CD4-positive, CD25-positive, alpha-beta regulatory T cell (primary cell): ENCODE measurements around the gene UBE3C. TPM values are rescaled to one million over a fixed set of nuclear protein-coding genes. Genes with fewer than 3 reads are reported as not detected.

Experiments
- ATAC-seq, 2 donors: fragments of 150-1000 bp; cut with Tn5 transposase; one replicate each; pipeline ENCODE4 v1.10.0; 2021; ENCODE audit warnings: low read depth in 2 of 2, moderate number of reproducible peaks in 2 of 2, moderate library complexity in 1 of 2
- DNase-seq, 3 donors: peaks; one replicate each; pipeline versions ENCODE4 v3.0.0 to v3.0.0-alpha.2; 2012 to 2022; ENCODE audit warnings: mixed read lengths in 1 of 3
- H3K27ac ChIP-seq: one replicate; pipeline ENCODE4 v1.7.0; 2013; ENCODE audit warnings: mild to moderate bottlenecking, low read length; ENCODE audit not compliant: insufficient read depth, poor library complexity, severe bottlenecking
- H3K27me3 ChIP-seq: one replicate; pipeline ENCODE4 v1.7.0; 2013; ENCODE audit warnings: low read length; ENCODE audit not compliant: control insufficient read depth, insufficient read depth
- H3K36me3 ChIP-seq: one replicate; pipeline ENCODE4 v1.7.0; 2013; ENCODE audit warnings: mild to moderate bottlenecking, low read length, moderate library complexity; ENCODE audit not compliant: control insufficient read depth, insufficient read depth
- H3K4me1 ChIP-seq: 2 replicates; pipeline ENCODE4 v1.7.0; 2013; ENCODE audit warnings: mild to moderate bottlenecking, low read length; ENCODE audit not compliant: insufficient read depth, control insufficient read depth, poor library complexity, severe bottlenecking
- H3K4me3 ChIP-seq: one replicate; pipeline ENCODE4 v1.7.0; 2013; ENCODE audit warnings: low read depth, mild to moderate bottlenecking, low read length, moderate library complexity
- H3K9me3 ChIP-seq, 2 experiments: 1 replicate in 1 of 2; 2 replicates in 1 of 2; pipeline ENCODE4 v1.7.0; 2013; ENCODE audit warnings: low read length in 2 of 2, mild to moderate bottlenecking in 1 of 2, moderate library complexity in 1 of 2; ENCODE audit not compliant: control insufficient read depth in 2 of 2
- H3K27ac Mint-ChIP-seq, 3 donors: one replicate each; pipeline ENCODE4 v1.8.0; 2020 to 2022; ENCODE audit warnings: mild to moderate bottlenecking in 3 of 3, mixed read lengths in 3 of 3, moderate library complexity in 2 of 3
- H3K27me3 Mint-ChIP-seq: one replicate; pipeline ENCODE4 v1.8.0; 2022; ENCODE audit warnings: mild to moderate bottlenecking, mixed read lengths
- H3K36me3 Mint-ChIP-seq: one replicate; pipeline ENCODE4 v1.8.0; 2020; ENCODE audit warnings: mixed read lengths
- H3K4me1 Mint-ChIP-seq, 4 donors: one replicate each; pipeline ENCODE4 v1.8.0; 2020 to 2022; ENCODE audit warnings: mixed read lengths in 4 of 4, mild to moderate bottlenecking in 1 of 4
- H3K4me3 Mint-ChIP-seq, 4 donors: one replicate each; pipeline ENCODE4 v1.8.0; 2020 to 2022; ENCODE audit warnings: mild to moderate bottlenecking in 4 of 4, mixed read lengths in 4 of 4, moderate library complexity in 3 of 4
- H3K9me3 Mint-ChIP-seq, 7 donors: one replicate each; pipeline ENCODE4 v1.8.0; 2020 to 2022; ENCODE audit warnings: mixed read lengths in 7 of 7, mild to moderate bottlenecking in 3 of 7, moderate library complexity in 2 of 7
- polyA plus RNA-seq, 4 donors: library from polyadenylated mRNA; unstranded; fragments of 300-500 nt; fragmentation: Illumina TruSeq; gene quantifications; one replicate each; pipeline ENCODE4 v1.2.3, GENCODE V29; 2021
- total RNA-seq: library from RNA; stranded (reverse); gene quantifications from one replicate; pipeline ENCODE4 v1.2.3, GENCODE V29; 2022

The UBE3C gene
- total and polyA plus RNA-seq, 5 donors from 2014 or later: 25.2 to 60.3 (median 29.3) TPM

DNA sequence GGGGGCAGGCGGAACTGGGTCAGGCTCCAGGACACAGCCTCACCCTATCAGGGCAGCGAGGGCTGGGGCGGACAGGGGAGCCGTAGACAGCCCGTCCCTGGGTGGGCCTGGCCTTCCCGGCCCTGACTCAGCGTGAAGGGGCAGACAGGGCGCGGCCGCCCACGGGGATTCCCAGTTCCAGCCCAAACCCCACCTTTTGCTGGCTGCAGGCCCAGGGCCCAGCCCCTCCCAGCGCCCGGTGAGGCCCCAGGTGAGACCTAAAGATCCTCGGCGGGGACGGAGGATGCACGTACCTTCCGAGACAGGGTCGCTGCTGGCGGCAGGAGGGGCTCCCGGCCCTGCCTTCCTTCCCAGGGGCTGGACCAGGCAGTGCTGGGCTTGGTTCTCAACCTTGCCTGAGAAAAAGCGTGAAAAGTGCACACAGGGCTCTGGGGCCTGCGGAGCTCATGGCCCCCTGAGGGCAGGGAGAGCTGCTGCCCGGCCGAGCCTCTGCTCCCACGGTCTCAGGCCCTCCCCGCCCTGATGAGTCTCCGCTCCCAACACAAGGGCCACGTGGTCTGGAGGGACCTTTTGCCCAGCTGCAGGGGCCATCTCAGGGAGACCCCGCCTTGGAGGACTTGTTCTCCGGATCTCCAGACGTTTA, 154.2 kb downstream of the UBE3C start:
- Histone ChIP-seq H3K4me1 (no peaks in the 10 kb centered on the region), H3K27ac (no peak overlapping the region), H3K27me3 (no peaks in the 10 kb centered on the region), H3K4me3 (no peak overlapping the region), H3K9me3 (no peaks in the 10 kb centered on the region), H3K36me3 (no peaks in the 10 kb centered on the region)
- ATAC-seq (no peak), DNase-seq (no peak)
- Mint-ChIP-seq H3K27ac (no peak overlapping the region), H3K27me3 (peaks cover 4% of the 10 kb centered on the region), H3K36me3 (no peaks in the 10 kb centered on the region), H3K4me1 (no peaks in the 10 kb centered on the region), H3K9me3 (no peaks in the 10 kb centered on the region), H3K4me3 (no peak overlapping the region)

GRCh38 chr7:157293413-157293788, 154.7 kb downstream of the UBE3C start:
- Histone ChIP-seq H3K4me3 (no peak overlapping the region), H3K27me3 (no peaks in the 10 kb centered on the region), H3K27ac (no peak overlapping the region), H3K9me3 (no peaks in the 10 kb centered on the region), H3K36me3 (no peaks in the 10 kb centered on the region), H3K4me1 (no peaks in the 10 kb centered on the region)
- no peaks in the 10 kb centered on the region for H3K36me3 Mint-ChIP-seq
- DNase-seq (no peak), ATAC-seq (no peak)
- H3K4me3 Mint-ChIP-seq: no peak overlapping the region
- no peak overlapping the region for H3K27ac Mint-ChIP-seq
- H3K27me3 Mint-ChIP-seq: peaks cover 4% of the 10 kb centered on the region
- H3K4me1 Mint-ChIP-seq: no peaks in the 10 kb centered on the region
- H3K9me3 Mint-ChIP-seq: no peaks in the 10 kb centered on the region

- Mint-ChIP-seq H3K4me1 (peaks cover 0 to 10% (median 6%) of the 10 kb centered on the region in 4 donors), H3K4me3 (no peak overlapping the region), H3K27ac (peak overlapping the region in 1 of 3 donors; percentile 88), H3K36me3 (no peaks in the 10 kb centered on the region), H3K9me3 (no peaks in the 10 kb centered on the region), H3K27me3 (peaks cover 4% of the 10 kb centered on the region)
- DNase-seq: no peak
- Histone ChIP-seq H3K9me3 (no peaks in the 10 kb centered on the region), H3K36me3 (no peaks in the 10 kb centered on the region), H3K27ac (no peak overlapping the region), H3K27me3 (no peaks in the 10 kb centered on the region), H3K4me1 (no peaks in the 10 kb centered on the region), H3K4me3 (no peak overlapping the region)
- no peak for ATAC-seq
Measured at GRCh38 chr7:157294773-157295172, 156.0 kb downstream of the UBE3C start.

- no peaks in the 10 kb centered on the region for H3K36me3 Mint-ChIP-seq
- no peaks in the 10 kb centered on the region for H3K9me3 ChIP-seq
Measured at GRCh38 chr7:157295338-157295737, 156.6 kb downstream of the UBE3C start.

DNA sequence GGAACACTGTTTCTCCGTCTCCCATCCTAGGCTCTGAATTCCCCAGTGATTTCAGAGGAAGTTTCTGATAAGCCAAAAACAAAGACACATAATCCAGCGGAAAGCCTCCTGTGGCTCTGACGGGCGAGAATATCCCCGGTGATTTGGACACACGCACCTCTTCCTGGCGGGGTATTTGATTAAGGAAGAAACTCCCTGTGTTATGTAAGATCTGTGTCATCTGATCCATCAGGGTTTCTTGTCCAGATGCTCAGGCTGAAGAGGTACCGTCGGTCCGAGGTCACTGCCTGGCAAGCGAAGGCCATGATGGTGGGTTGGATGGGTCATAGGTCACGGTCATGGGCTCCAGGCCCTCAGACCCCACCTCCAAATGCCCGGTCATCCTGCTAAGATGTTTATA, 158.5 kb downstream of the UBE3C start:
- Mint-ChIP-seq H3K27me3 (peaks cover 4% of the 10 kb centered on the region), H3K36me3 (no peaks in the 10 kb centered on the region), H3K4me1 (peaks cover 8 to 23% (median 10%) of the 10 kb centered on the region in 4 donors), H3K27ac (peak overlapping the region in 1 of 3 donors; percentile 53), H3K4me3 (no peak overlapping the region), H3K9me3 (no peaks in the 10 kb centered on the region)
- Histone ChIP-seq H3K4me1 (peaks cover 8% of the 10 kb centered on the region), H3K4me3 (no peak overlapping the region), H3K36me3 (no peaks in the 10 kb centered on the region), H3K27ac (no peak overlapping the region), H3K9me3 (no peaks in the 10 kb centered on the region), H3K27me3 (no peaks in the 10 kb centered on the region)
- no peak for DNase-seq
- ATAC-seq: no peak

More at GRCh38 chr7:157295338-157295737, 156.6 kb downstream of the UBE3C start:
- Mint-ChIP-seq H3K27ac (no peak overlapping the region), H3K27me3 (peaks cover 4% of the 10 kb centered on the region), H3K4me3 (no peak overlapping the region), H3K9me3 (no peaks in the 10 kb centered on the region), H3K4me1 (peaks cover 0 to 10% (median 6%) of the 10 kb centered on the region in 4 donors)
- Histone ChIP-seq H3K27ac (no peak overlapping the region), H3K4me1 (no peaks in the 10 kb centered on the region), H3K27me3 (no peaks in the 10 kb centered on the region), H3K36me3 (no peaks in the 10 kb centered on the region), H3K4me3 (no peak overlapping the region)
- ATAC-seq: no peak
- no peak for DNase-seq

DNA sequence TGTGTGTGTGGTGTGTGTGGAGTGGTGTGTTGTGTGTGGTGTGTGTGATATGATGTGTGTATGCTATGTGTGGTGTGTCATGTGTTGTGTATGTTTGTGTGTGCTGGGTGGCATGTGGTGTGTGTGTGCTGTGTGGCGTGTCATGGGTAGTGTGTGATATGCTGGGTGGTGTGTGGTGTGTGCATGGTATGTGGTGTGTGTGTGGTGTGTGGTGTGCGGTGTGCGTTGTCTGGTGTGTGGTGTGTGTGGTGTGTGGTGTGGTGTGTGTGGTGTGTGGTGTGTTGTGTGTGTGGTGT, 160.5 kb downstream of the UBE3C start:
- DNase-seq (no peak), ATAC-seq (no peak)
- Histone ChIP-seq H3K36me3 (no peaks in the 10 kb centered on the region), H3K27me3 (no peaks in the 10 kb centered on the region), H3K4me3 (no peak overlapping the region), H3K27ac (no peak overlapping the region), H3K9me3 (no peaks in the 10 kb centered on the region), H3K4me1 (peaks cover 14% of the 10 kb centered on the region)
- no peaks in the 10 kb centered on the region for H3K9me3 Mint-ChIP-seq
- H3K4me3 Mint-ChIP-seq: peak overlapping the region in 1 of 4 donors; percentile 54
- H3K27me3 Mint-ChIP-seq: peaks cover 4% of the 10 kb centered on the region
- no peaks in the 10 kb centered on the region for H3K36me3 Mint-ChIP-seq
- peak overlapping the region; percentile 74 to 93 (median 92) for H3K27ac Mint-ChIP-seq
- H3K4me1 Mint-ChIP-seq: peaks cover 10 to 37% (median 19%) of the 10 kb centered on the region in 4 donors

DNA sequence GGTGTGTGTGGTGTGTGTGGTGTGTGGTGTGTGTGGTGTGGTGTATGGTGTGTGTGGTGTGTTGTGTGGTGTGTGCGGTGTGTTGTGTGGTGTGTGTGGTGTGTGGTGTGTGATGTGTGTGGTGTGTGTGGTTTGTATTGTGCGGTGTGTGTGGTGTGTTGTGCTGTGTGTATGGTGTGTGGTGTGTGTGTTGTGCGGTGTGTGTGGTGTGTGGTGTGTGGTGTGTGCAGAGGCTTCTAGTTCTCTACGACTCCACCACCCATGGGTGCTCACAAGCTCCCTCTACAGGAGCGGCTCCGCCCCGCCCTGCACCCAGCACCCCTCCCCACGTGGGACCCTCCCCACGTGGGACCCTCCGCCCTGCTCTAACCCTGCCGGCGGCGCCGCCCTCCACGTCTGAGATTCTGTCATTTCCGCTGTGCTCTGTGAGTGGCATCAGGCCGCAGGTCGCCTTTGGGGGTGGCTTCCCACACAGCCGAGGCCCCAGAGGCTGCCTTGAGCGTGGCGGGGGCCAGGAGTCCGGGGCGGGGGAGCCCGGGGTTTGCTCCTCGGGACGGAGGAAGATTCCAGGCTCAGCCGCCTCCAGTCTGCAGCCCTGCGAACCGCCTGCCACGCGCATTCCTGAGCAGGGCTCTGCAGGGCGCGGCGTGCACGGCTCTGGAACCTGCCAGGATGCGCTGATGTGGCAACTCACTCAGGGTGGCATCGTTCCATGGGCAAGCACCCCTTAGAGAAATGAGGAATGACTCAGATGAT, 161.1 kb downstream of the UBE3C start:
- H3K27me3 ChIP-seq: no peaks in the 10 kb centered on the region
- Mint-ChIP-seq H3K4me1 (peaks cover 10 to 37% (median 19%) of the 10 kb centered on the region in 4 donors), H3K27me3 (peaks cover 4% of the 10 kb centered on the region), H3K27ac (peak overlapping the region; percentile 74 to 93 (median 92)), H3K36me3 (no peaks in the 10 kb centered on the region), H3K4me3 (no peak overlapping the region), H3K9me3 (no peaks in the 10 kb centered on the region)
- no peaks in the 10 kb centered on the region for H3K36me3 ChIP-seq
- no peak overlapping the region for H3K27ac ChIP-seq
- no peak for ATAC-seq
- no peak overlapping the region for H3K4me3 ChIP-seq
- no peaks in the 10 kb centered on the region for H3K9me3 ChIP-seq
- peak; percentile 19 to 35 (median 26) for DNase-seq
- peaks cover 14% of the 10 kb centered on the region for H3K4me1 ChIP-seq

- H3K27ac ChIP-seq: no peak overlapping the region
- no peaks in the 10 kb centered on the region for H3K9me3 ChIP-seq
- H3K36me3 ChIP-seq: no peaks in the 10 kb centered on the region
- H3K27me3 ChIP-seq: no peaks in the 10 kb centered on the region
- H3K9me3 Mint-ChIP-seq: no peaks in the 10 kb centered on the region
- no peaks in the 10 kb centered on the region for H3K36me3 Mint-ChIP-seq
- no peak overlapping the region for H3K27ac Mint-ChIP-seq
- H3K4me1 Mint-ChIP-seq: peaks cover 10 to 37% (median 19%) of the 10 kb centered on the region in 4 donors
- H3K27me3 Mint-ChIP-seq: peaks cover 4% of the 10 kb centered on the region
- ATAC-seq (no peak), DNase-seq (no peak)
- peaks cover 14% of the 10 kb centered on the region for H3K4me1 ChIP-seq
- no peak overlapping the region for H3K4me3 ChIP-seq
- H3K4me3 Mint-ChIP-seq: peak overlapping the region in 1 of 4 donors; percentile 32
Measured at GRCh38 chr7:157300369-157300825, 161.7 kb downstream of the UBE3C start.
